DND-41 (cell line): ENCODE measurements around the gene ZNRF1.

Source experiments
- ATAC-seq: fragments of 200-7000 bp; cut with Tn5 transposase; 3 replicates; pipeline ENCODE4 v1.9.1; 2021; ENCODE audit warnings: low read depth; ENCODE audit not compliant: insufficient read depth
- DNase-seq: peaks from one replicate; pipeline ENCODE4 v3.0.0-alpha.2; 2020
- H2AFZ ChIP-seq: 2 replicates; pipeline ENCODE4 v1.6.0; 2012; ENCODE audit warnings: low read depth, low read length
- H3K27ac ChIP-seq: 2 replicates; pipeline ENCODE4 v1.5.1; 2012; ENCODE audit warnings: low read length, inconsistent platforms
- H3K27me3 ChIP-seq: fragments of 200-600 bp; sonication (generic); 2 replicates; pipeline ENCODE4 v1.6.0; 2012; ENCODE audit warnings: low read length, mild to moderate bottlenecking, inconsistent platforms; ENCODE audit not compliant: insufficient read depth, poor library complexity
- H3K36me3 ChIP-seq: 2 replicates; pipeline ENCODE4 v1.5.1; 2012; ENCODE audit warnings: low read length, inconsistent platforms; ENCODE audit not compliant: insufficient read depth
- H3K4me1 ChIP-seq: 2 replicates; pipeline ENCODE4 v1.5.1; 2012; ENCODE audit warnings: mild to moderate bottlenecking, low read length; ENCODE audit not compliant: insufficient read depth
- H3K4me2 ChIP-seq: 2 replicates; pipeline ENCODE4 v1.6.0; 2012; ENCODE audit warnings: mild to moderate bottlenecking, moderate library complexity, low read length, inconsistent platforms; ENCODE audit not compliant: insufficient read depth
- H3K4me3 ChIP-seq, 2 experiments: fragments of 200-600 bp in 1 of 2; shearing (Covaris generic) in 1 of 2; 2 replicates each; pipeline ENCODE4 v1.5.1; 2012 to 2016; ENCODE audit warnings: inconsistent platforms in 2 of 2, low read length in 2 of 2, mild to moderate bottlenecking in 2 of 2, low read depth in 1 of 2, moderate library complexity in 1 of 2
- H3K79me2 ChIP-seq: 2 replicates; pipeline ENCODE4 v1.6.0; 2012; ENCODE audit warnings: low read length, inconsistent platforms; ENCODE audit not compliant: insufficient read depth
- H3K9ac ChIP-seq: 2 replicates; pipeline ENCODE4 v1.6.0; 2012; ENCODE audit warnings: low read depth, mild to moderate bottlenecking, inconsistent platforms, low read length, moderate library complexity
- H3K9me3 ChIP-seq: 2 replicates; pipeline ENCODE4 v1.5.1; 2012; ENCODE audit warnings: low read length, moderate library complexity, mild to moderate bottlenecking, inconsistent platforms; ENCODE audit not compliant: insufficient read depth, severe bottlenecking
- H4K20me1 ChIP-seq: 2 replicates; pipeline ENCODE4 v1.6.0; 2012; ENCODE audit warnings: low read length; ENCODE audit not compliant: insufficient read depth
- EZH2 ChIP-seq: IDR thresholded peaks from 3 replicates; pipeline ENCODE4 v1.6.1; 2012; ENCODE audit warnings: borderline replicate concordance, low read depth, mild to moderate bottlenecking, moderate library complexity, low read length, inconsistent platforms; ENCODE audit not compliant: severe bottlenecking
- TF ChIP-seq, protein P1 (sequence below): IDR thresholded peaks from 2 replicates; pipeline ENCODE4 v1.5.1; 2012; ENCODE audit warnings: borderline replicate concordance, low read length, moderate library complexity, mild to moderate bottlenecking; ENCODE audit not compliant: poor library complexity, severe bottlenecking; ENCODE audit errors: extremely low read depth

ZNRF1 gene

DNA sequence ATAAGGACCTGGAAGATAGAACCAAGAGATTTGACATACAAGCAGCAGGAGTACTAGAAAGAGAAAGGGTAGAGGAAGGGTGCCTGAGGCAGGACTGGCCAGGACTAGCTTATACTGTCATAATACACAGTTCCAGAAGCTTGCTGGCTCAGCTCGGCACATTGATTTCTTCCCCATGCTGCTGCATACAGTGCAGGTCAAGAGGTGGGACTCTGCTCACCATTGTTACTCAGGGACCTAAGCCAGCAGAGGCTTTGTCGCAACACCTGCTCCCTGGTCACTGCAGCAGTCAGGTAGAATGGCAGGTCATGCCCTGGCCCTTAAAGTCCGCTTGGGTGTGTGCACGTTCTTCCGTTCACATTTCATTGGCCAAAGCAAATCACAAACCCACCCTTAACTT is 85.0 kb downstream of the ZNRF1 start:
- no peaks in the 10 kb centered on the region for H3K27me3 ChIP-seq
- H2AFZ ChIP-seq, result no peak overlapping the region
- no peak for TF ChIP-seq EZH2
- TF ChIP-seq, protein P1, sequence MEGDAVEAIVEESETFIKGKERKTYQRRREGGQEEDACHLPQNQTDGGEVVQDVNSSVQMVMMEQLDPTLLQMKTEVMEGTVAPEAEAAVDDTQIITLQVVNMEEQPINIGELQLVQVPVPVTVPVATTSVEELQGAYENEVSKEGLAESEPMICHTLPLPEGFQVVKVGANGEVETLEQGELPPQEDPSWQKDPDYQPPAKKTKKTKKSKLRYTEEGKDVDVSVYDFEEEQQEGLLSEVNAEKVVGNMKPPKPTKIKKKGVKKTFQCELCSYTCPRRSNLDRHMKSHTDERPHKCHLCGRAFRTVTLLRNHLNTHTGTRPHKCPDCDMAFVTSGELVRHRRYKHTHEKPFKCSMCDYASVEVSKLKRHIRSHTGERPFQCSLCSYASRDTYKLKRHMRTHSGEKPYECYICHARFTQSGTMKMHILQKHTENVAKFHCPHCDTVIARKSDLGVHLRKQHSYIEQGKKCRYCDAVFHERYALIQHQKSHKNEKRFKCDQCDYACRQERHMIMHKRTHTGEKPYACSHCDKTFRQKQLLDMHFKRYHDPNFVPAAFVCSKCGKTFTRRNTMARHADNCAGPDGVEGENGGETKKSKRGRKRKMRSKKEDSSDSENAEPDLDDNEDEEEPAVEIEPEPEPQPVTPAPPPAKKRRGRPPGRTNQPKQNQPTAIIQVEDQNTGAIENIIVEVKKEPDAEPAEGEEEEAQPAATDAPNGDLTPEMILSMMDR, result no peak
- peaks cover 19% of the 10 kb centered on the region for H4K20me1 ChIP-seq
- no peak overlapping the region for H3K9ac ChIP-seq
- H3K9me3 ChIP-seq, result no peaks in the 10 kb centered on the region
- no peak for DNase-seq
- no peak overlapping the region for H3K4me2 ChIP-seq
- H3K36me3 ChIP-seq, result peaks cover 64% of the 10 kb centered on the region
- peaks cover 100% of the 10 kb centered on the region for H3K4me1 ChIP-seq
- H3K27ac ChIP-seq, result peak overlapping the region; percentile 75
- H3K79me2 ChIP-seq, result peaks cover 99% of the 10 kb centered on the region
- no peak for ATAC-seq
- H3K4me3 ChIP-seq, result no peak overlapping the region

GRCh38 chr16:75085556-75085955 is 86.7 kb downstream of the ZNRF1 start:
- DNase-seq (no peak), ATAC-seq (no peak)
- Histone ChIP-seq H3K9ac (no peak overlapping the region), H3K36me3 (peaks cover 62% of the 10 kb centered on the region), H2AFZ (no peak overlapping the region), H3K79me2 (peaks cover 99% of the 10 kb centered on the region), H3K4me2 (no peak overlapping the region), H3K9me3 (no peaks in the 10 kb centered on the region), H4K20me1 (peaks cover 33% of the 10 kb centered on the region), H3K4me1 (peaks cover 98% of the 10 kb centered on the region), H3K4me3 (no peak overlapping the region), H3K27ac (peak overlapping the region; percentile 75), H3K27me3 (no peaks in the 10 kb centered on the region)
- TF ChIP-seq, protein P1, result no peak
- no peak for TF ChIP-seq EZH2

DNA sequence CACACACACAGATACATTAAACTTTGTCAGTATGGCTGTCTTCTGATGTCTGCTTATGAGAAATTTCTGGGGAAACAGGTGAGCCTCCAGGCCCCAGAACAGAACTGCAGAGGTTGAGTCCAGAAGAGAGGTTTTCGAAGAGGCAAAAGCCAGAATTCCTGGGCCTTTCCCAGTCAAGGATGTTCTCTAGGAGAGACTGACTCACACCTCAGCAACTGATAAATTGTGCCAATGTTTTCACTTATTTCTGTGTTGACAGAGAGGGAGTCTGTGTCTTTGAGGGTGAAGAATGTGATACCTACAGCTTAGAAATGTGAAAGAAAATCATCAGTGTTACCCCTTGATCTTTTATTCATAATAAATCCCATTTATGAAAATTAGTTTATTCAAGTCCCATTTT is 87.5 kb downstream of the ZNRF1 start:
- H3K27me3 ChIP-seq, result no peaks in the 10 kb centered on the region
- H3K4me3 ChIP-seq, result no peak overlapping the region
- no peak overlapping the region for H3K4me2 ChIP-seq
- H3K79me2 ChIP-seq, result peaks cover 100% of the 10 kb centered on the region
- no peaks in the 10 kb centered on the region for H3K9me3 ChIP-seq
- peaks cover 33% of the 10 kb centered on the region for H4K20me1 ChIP-seq
- TF ChIP-seq, protein P1, result no peak
- TF ChIP-seq EZH2, result no peak
- peak overlapping the region; percentile 75 for H3K27ac ChIP-seq
- H3K4me1 ChIP-seq, result peaks cover 91% of the 10 kb centered on the region
- no peak overlapping the region for H3K9ac ChIP-seq
- ATAC-seq (no peak), DNase-seq (no peak)
- peaks cover 60% of the 10 kb centered on the region for H3K36me3 ChIP-seq
- H2AFZ ChIP-seq, result no peak overlapping the region
